Activated naive CD8-positive, alpha-beta T cell (primary cell): ENCODE results near the gene AMN.

Experiments
- H3K27ac Mint-ChIP-seq: one replicate; pipeline ENCODE4 v1.8.0; 2021; ENCODE audit warnings: mixed read lengths
- H3K27me3 Mint-ChIP-seq: one replicate; pipeline ENCODE4 v1.8.0; 2021; ENCODE audit warnings: mixed read lengths
- H3K36me3 Mint-ChIP-seq: one replicate; pipeline ENCODE4 v1.8.0; 2021; ENCODE audit warnings: mixed read lengths
- H3K4me1 Mint-ChIP-seq: one replicate; pipeline ENCODE4 v1.8.0; 2021; ENCODE audit warnings: low read depth, mixed read lengths
- H3K4me3 Mint-ChIP-seq: one replicate; pipeline ENCODE4 v1.8.0; 2021; ENCODE audit warnings: mild to moderate bottlenecking, mixed read lengths
- H3K9me3 Mint-ChIP-seq: one replicate; pipeline ENCODE4 v1.8.0; 2021; ENCODE audit warnings: low read depth, mixed read lengths

The AMN gene

DNA sequence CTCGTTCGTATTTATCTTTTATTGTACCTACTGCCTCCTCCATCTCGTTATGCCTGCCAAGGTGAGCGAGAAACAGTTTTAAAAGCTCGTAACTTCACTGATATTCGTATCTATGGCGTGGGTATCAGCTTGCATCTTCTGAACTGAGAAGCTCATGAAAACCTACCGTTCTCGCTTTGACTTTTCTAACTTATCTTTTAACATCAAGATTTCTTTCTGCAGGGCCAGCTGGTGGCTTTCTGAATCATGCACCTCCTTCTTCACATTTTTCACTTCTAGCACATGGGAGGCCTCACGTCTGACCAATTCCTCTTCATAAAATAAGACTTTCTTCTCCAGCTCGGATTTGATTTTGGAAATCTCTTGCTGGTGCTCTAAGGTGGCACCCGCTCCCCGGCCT lies 45.8 kb downstream of the AMN start:
- Mint-ChIP-seq H3K36me3 (peaks cover 10% of the 10 kb centered on the region), H3K4me1 (no peaks in the 10 kb centered on the region), H3K27me3 (no peaks in the 10 kb centered on the region), H3K9me3 (no peaks in the 10 kb centered on the region), H3K4me3 (no peak overlapping the region), H3K27ac (no peak overlapping the region)

- Mint-ChIP-seq H3K36me3 (peaks cover 12% of the 10 kb centered on the region), H3K4me3 (no peak overlapping the region), H3K27ac (no peak overlapping the region), H3K27me3 (no peaks in the 10 kb centered on the region), H3K4me1 (no peaks in the 10 kb centered on the region), H3K9me3 (no peaks in the 10 kb centered on the region)
These were observed 46.8 kb downstream of the AMN start for GRCh38 chr14:102969060-102969791.

DNA sequence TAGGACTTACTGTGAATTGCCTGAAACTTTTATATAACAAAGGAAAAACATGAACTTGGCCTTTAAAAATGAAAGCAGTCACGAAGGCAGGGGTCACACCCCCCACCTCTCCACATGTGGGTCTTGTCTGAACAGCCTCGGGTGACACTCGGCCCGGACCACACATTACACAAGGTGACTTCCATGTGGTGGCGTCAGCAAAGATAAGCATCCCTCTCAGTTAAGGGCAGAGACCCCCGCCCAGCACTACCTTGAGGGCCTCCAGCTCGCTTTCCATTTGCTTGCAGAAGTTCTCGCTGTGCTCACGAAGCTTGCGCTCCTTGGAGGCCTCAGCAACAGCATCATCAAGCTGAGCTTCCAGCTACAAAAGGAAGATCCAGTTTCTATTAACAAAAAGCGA lies 47.4 kb downstream of the AMN start:
- Mint-ChIP-seq H3K36me3 (peaks cover 12% of the 10 kb centered on the region), H3K4me1 (no peaks in the 10 kb centered on the region), H3K4me3 (no peak overlapping the region), H3K9me3 (no peaks in the 10 kb centered on the region), H3K27me3 (no peaks in the 10 kb centered on the region), H3K27ac (no peak overlapping the region)

DNA sequence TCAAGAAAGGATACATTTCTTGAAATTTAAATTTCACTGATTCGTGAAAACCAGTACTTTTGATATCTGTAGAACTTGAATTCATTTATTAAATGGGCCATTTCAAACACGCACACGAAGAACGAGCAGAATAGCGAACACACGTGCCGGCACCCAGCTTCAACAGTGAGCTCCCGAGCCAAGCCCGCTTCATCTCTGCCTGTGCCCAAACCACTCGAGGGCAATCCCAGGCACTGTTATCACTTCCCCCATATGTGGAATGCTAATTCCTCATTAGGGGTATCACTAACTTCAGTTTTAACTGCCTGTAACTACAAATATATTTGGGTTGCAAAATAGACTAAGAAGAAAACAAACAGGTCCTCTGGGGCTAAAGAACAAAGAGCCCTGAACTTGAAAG lies 48.0 kb downstream of the AMN start:
- H3K9me3 Mint-ChIP-seq = no peaks in the 10 kb centered on the region
- peaks cover 12% of the 10 kb centered on the region for H3K36me3 Mint-ChIP-seq
- no peak overlapping the region for H3K4me3 Mint-ChIP-seq
- H3K27me3 Mint-ChIP-seq = no peaks in the 10 kb centered on the region
- H3K27ac Mint-ChIP-seq = no peak overlapping the region
- no peaks in the 10 kb centered on the region for H3K4me1 Mint-ChIP-seq

- H3K27ac Mint-ChIP-seq = no peak overlapping the region
- H3K27me3 Mint-ChIP-seq = no peaks in the 10 kb centered on the region
- no peak overlapping the region for H3K4me3 Mint-ChIP-seq
- H3K36me3 Mint-ChIP-seq = peaks cover 8% of the 10 kb centered on the region
- no peaks in the 10 kb centered on the region for H3K4me1 Mint-ChIP-seq
- H3K9me3 Mint-ChIP-seq = no peaks in the 10 kb centered on the region
These were observed 48.9 kb downstream of the AMN start for GRCh38 chr14:102971314-102971713.

- Mint-ChIP-seq H3K4me3 (no peak overlapping the region), H3K27ac (no peak overlapping the region), H3K36me3 (peaks cover 7% of the 10 kb centered on the region), H3K9me3 (no peaks in the 10 kb centered on the region), H3K27me3 (no peaks in the 10 kb centered on the region), H3K4me1 (no peaks in the 10 kb centered on the region)
These were observed 49.6 kb downstream of the AMN start for GRCh38 chr14:102971836-102972606.

DNA sequence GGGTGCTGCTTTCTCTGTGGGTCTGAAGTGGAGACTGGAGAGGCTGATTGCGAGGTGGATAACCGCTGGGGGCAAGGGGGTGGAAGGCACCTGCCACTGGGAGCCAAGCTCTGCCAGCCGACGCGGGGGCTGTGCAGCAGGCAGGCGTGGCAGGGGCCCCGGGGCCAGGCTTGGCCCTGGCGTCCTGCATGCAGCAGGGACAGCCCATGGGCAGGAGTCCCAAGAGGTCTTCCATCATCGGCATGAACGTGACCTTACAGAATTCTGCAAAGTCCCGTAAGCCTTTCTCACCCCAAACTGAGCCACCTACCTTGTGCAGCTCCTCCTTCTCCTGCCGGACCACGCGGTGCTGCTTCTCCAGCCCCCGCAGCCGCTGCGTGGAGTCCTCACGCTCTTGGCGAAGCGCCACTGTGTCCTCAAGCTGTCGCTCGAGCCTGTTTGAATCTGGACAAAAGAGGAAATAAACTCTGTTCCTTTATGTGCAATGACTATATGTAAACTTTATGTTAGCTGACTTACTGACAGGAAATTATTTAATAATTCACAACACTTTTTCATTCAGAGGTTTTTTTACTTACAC lies 51.3 kb downstream of the AMN start:
- Mint-ChIP-seq H3K4me1 (no peaks in the 10 kb centered on the region), H3K4me3 (no peak overlapping the region), H3K27ac (no peak overlapping the region), H3K27me3 (no peaks in the 10 kb centered on the region), H3K9me3 (no peaks in the 10 kb centered on the region), H3K36me3 (peaks cover 7% of the 10 kb centered on the region)

- Mint-ChIP-seq H3K4me1 (no peaks in the 10 kb centered on the region), H3K27ac (no peak overlapping the region), H3K9me3 (no peaks in the 10 kb centered on the region), H3K4me3 (no peak overlapping the region), H3K36me3 (peaks cover 7% of the 10 kb centered on the region), H3K27me3 (no peaks in the 10 kb centered on the region)
These were observed 53.2 kb downstream of the AMN start for GRCh38 chr14:102975662-102976061.

DNA sequence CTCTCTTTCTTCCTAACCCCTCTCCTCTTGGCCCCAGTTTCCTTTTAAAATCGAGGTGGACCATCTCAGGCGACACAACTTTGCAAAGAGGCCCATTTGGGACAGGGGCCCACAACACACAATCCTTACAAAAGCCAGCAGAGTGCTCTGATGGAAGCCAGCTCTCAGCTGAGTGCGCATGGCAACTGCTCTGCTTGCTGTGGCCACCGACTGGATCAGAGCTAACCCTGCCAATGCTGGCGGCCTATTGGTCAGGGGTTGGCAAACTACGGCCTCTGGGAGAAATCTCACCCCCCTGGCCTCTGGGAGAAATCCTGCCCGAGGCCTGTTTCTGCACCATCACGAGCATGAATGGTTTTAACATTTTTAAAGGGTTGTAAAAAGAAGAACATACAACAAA lies 55.0 kb downstream of the AMN start:
- Mint-ChIP-seq H3K27me3 (no peaks in the 10 kb centered on the region), H3K4me3 (no peak overlapping the region), H3K4me1 (no peaks in the 10 kb centered on the region), H3K27ac (no peak overlapping the region), H3K36me3 (peaks cover 2% of the 10 kb centered on the region), H3K9me3 (no peaks in the 10 kb centered on the region)

- H3K4me1 Mint-ChIP-seq = no peaks in the 10 kb centered on the region
- no peaks in the 10 kb centered on the region for H3K9me3 Mint-ChIP-seq
- H3K36me3 Mint-ChIP-seq = peaks cover 4% of the 10 kb centered on the region
- no peak overlapping the region for H3K4me3 Mint-ChIP-seq
- no peaks in the 10 kb centered on the region for H3K27me3 Mint-ChIP-seq
- no peak overlapping the region for H3K27ac Mint-ChIP-seq
These were observed 56.9 kb downstream of the AMN start for GRCh38 chr14:102979406-102979805.

- H3K27ac Mint-ChIP-seq = no peak overlapping the region
- no peaks in the 10 kb centered on the region for H3K27me3 Mint-ChIP-seq
- H3K4me1 Mint-ChIP-seq = no peaks in the 10 kb centered on the region
- H3K4me3 Mint-ChIP-seq = no peak overlapping the region
- peaks cover 4% of the 10 kb centered on the region for H3K36me3 Mint-ChIP-seq
- H3K9me3 Mint-ChIP-seq = no peaks in the 10 kb centered on the region
These were observed 57.9 kb downstream of the AMN start for GRCh38 chr14:102980409-102980810.
